SK-N-SH treated with all-trans-retinoic acid at 6 μM for 48 hours (cell line): Measurements from ENCODE around the gene SUGCT.
A peak's percentile ranks its signal among the peaks of the same experiment; 100 is the strongest.

ENCODE experiments used
- ATAC-seq: fragments of 200-7000 bp; cut with Tn5 transposase; 3 replicates; pipeline ENCODE4 v1.9.1; 2020; ENCODE audit warnings: mild to moderate bottlenecking, moderate library complexity
- ARNTL ChIP-seq: fragments of 450-650 bp; formaldehyde crosslinking; IDR thresholded peaks from 2 replicates; pipeline ENCODE4 v1.5.0; 2020; ENCODE audit warnings: low read depth, mild to moderate bottlenecking, moderate library complexity, borderline replicate concordance
- CREB5 ChIP-seq: fragments of 250-450 bp; sonication (Bioruptor Pico); IDR thresholded peaks from 2 replicates; pipeline ENCODE4 v1.5.1; 2020; ENCODE audit warnings: low read depth, mild to moderate bottlenecking, moderate library complexity
- CSDC2 ChIP-seq: fragments of 250-450 bp; sonication (Bioruptor Pico); IDR thresholded peaks from 2 replicates; pipeline ENCODE4 v1.5.0; 2020; ENCODE audit warnings: mild to moderate bottlenecking, moderate library complexity
- ESRRG ChIP-seq: fragments of 250-450 bp; sonication (Bioruptor Pico); IDR thresholded peaks from 2 replicates; pipeline ENCODE4 v1.6.1; 2021; ENCODE audit warnings: mild to moderate bottlenecking
- GLIS3 ChIP-seq: fragments of 250-450 bp; sonication (Bioruptor Pico); IDR thresholded peaks from 2 replicates; pipeline ENCODE4 v1.5.0; 2020; ENCODE audit warnings: mild to moderate bottlenecking, moderate library complexity
- ISL1 ChIP-seq: fragments of 250-450 bp; sonication (Bioruptor Pico); IDR thresholded peaks from 2 replicates; pipeline ENCODE4 v2.1.2; 2022; ENCODE audit warnings: mild to moderate bottlenecking, moderate library complexity
- OSR1 ChIP-seq: fragments of 250-450 bp; sonication (Bioruptor Pico); IDR thresholded peaks from 2 replicates; pipeline ENCODE4 v1.8.0; 2022; ENCODE audit warnings: moderate library complexity, mild to moderate bottlenecking, inconsistent platforms
- PPARA ChIP-seq: fragments of 250-450 bp; sonication (Bioruptor Pico); IDR thresholded peaks from 2 replicates; pipeline ENCODE4 v1.5.0; 2020; ENCODE audit warnings: mild to moderate bottlenecking, borderline replicate concordance
- RARB ChIP-seq: fragments of 250-450 bp; sonication (Bioruptor Pico); IDR thresholded peaks from 2 replicates; pipeline ENCODE4 v1.8.0; 2021; ENCODE audit warnings: mild to moderate bottlenecking, moderate library complexity
- SNAI2 ChIP-seq: fragments of 250-450 bp; sonication (Bioruptor Pico); IDR thresholded peaks from 2 replicates; pipeline ENCODE4 v1.5.0; 2020; ENCODE audit warnings: mild to moderate bottlenecking, moderate library complexity
- TCF4 ChIP-seq: fragments of 250-450 bp; sonication (Bioruptor Pico); IDR thresholded peaks from 2 replicates; pipeline ENCODE4 v1.8.0; 2021; ENCODE audit warnings: mild to moderate bottlenecking, moderate library complexity, borderline replicate concordance
- TOX ChIP-seq: fragments of 250-450 bp; sonication (Bioruptor Pico); IDR thresholded peaks from 2 replicates; pipeline ENCODE4 v1.8.0; 2021; ENCODE audit warnings: mild to moderate bottlenecking, moderate library complexity, borderline replicate concordance
- TSHZ2 ChIP-seq: fragments of 250-450 bp; sonication (Bioruptor Pico); IDR thresholded peaks from 2 replicates; pipeline ENCODE4 v1.5.0; 2020; ENCODE audit warnings: mild to moderate bottlenecking, moderate library complexity
- ZC3H10 ChIP-seq: fragments of 250-450 bp; sonication (Bioruptor Pico); IDR thresholded peaks from 2 replicates; pipeline ENCODE4 v1.5.1; 2021; ENCODE audit warnings: mild to moderate bottlenecking, moderate library complexity
- ZFP3 ChIP-seq: fragments of 250-450 bp; sonication (Bioruptor Pico); IDR thresholded peaks from 2 replicates; pipeline ENCODE4 v1.5.0; 2020; ENCODE audit warnings: mild to moderate bottlenecking, moderate library complexity
- ZFP30 ChIP-seq: fragments of 450-650 bp; formaldehyde crosslinking; IDR thresholded peaks from 2 replicates; pipeline ENCODE4 v1.5.0; 2022; ENCODE audit warnings: mild to moderate bottlenecking, moderate library complexity
- ZNF565 ChIP-seq: fragments of 450-650 bp; formaldehyde crosslinking; conservative IDR thresholded peaks from 2 replicates; pipeline ENCODE4 v1.5.0; 2020; ENCODE audit warnings: low read depth, mild to moderate bottlenecking, moderate library complexity
- ZNF70 ChIP-seq: fragments of 450-650 bp; formaldehyde crosslinking; IDR thresholded peaks from 2 replicates; pipeline ENCODE4 v1.5.0; 2020; ENCODE audit warnings: mild to moderate bottlenecking, moderate library complexity
- ZNF8 ChIP-seq: fragments of 450-650 bp; formaldehyde crosslinking; IDR thresholded peaks from 2 replicates; pipeline ENCODE4 v1.5.0; 2020; ENCODE audit warnings: mild to moderate bottlenecking, moderate library complexity
- TF ChIP-seq, protein P1 (sequence below): fragments of 250-450 bp; sonication (Bioruptor Pico); IDR thresholded peaks from 2 replicates; pipeline ENCODE4 v1.8.0; 2021; ENCODE audit warnings: low read depth, mild to moderate bottlenecking, moderate library complexity, borderline replicate concordance
- TF ChIP-seq, protein P2 (sequence below): fragments of 250-450 bp; sonication (Bioruptor Pico); IDR thresholded peaks from 2 replicates; pipeline ENCODE4 v1.8.0; 2020; ENCODE audit warnings: mild to moderate bottlenecking, moderate library complexity, borderline replicate concordance

Gene SUGCT

GRCh38 chr7:40746841-40747556, 612.2 kb downstream of the SUGCT start (continued):
- TF ChIP-seq TCF4 (no peak), ZNF565 (CRISPR knock-in tag) (no peak), PPARA (CRISPR knock-in tag) (no peak), RARB (CRISPR knock-in tag) (no peak), OSR1 (CRISPR knock-in tag) (no peak)
- TF ChIP-seq, protein P1, sequence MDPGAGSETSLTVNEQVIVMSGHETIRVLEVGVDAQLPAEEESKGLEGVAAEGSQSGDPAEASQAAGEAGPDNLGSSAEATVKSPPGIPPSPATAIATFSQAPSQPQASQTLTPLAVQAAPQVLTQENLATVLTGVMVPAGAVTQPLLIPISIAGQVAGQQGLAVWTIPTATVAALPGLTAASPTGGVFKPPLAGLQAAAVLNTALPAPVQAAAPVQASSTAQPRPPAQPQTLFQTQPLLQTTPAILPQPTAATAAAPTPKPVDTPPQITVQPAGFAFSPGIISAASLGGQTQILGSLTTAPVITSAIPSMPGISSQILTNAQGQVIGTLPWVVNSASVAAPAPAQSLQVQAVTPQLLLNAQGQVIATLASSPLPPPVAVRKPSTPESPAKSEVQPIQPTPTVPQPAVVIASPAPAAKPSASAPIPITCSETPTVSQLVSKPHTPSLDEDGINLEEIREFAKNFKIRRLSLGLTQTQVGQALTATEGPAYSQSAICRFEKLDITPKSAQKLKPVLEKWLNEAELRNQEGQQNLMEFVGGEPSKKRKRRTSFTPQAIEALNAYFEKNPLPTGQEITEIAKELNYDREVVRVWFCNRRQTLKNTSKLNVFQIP (CRISPR knock-in tag): no peak

- TF ChIP-seq ZNF70 (CRISPR knock-in tag) (no peak), ZNF8 (CRISPR knock-in tag) (no peak), CSDC2 (CRISPR knock-in tag) (no peak), ZFP3 (CRISPR knock-in tag) (no peak), TCF4 (no peak), PPARA (CRISPR knock-in tag) (no peak), OSR1 (CRISPR knock-in tag) (no peak), SNAI2 (no peak), ISL1 (CRISPR knock-in tag) (no peak), ZFP30 (CRISPR knock-in tag) (no peak)
- TF ChIP-seq, protein P1 (CRISPR knock-in tag): no peak
- no peak for ATAC-seq
These were observed 613.1 kb downstream of the SUGCT start for GRCh38 chr7:40747856-40748255.

DNA sequence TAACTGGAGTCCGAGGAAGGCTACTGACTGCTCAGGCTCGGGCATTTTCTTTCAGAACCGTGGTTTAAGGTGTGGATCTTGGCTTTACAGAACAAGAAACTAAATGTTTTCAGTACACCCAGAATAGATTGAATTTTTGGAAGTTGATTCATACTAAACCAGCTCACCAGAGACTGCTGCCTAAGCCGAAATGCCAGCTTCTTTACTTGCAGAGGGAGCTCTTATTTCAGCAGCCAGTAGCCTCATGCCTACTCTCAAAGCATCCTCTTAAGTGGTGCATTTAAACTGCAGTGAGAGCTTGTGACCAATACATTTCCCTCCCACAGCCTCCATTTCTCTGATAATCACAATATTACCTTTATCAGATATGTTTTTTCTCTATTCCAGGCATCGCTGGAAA, 615.1 kb downstream of the SUGCT start:
- TF ChIP-seq ISL1 (CRISPR knock-in tag): no peak
- TF ChIP-seq OSR1 (CRISPR knock-in tag): no peak
- TF ChIP-seq TSHZ2 (CRISPR knock-in tag): no peak
- no peak for TF ChIP-seq ARNTL (CRISPR knock-in tag)
- TF ChIP-seq, protein P1 (CRISPR knock-in tag): no peak
- TF ChIP-seq ZC3H10: no peak
- TF ChIP-seq ZNF565 (CRISPR knock-in tag): no peak
- no peak for TF ChIP-seq CREB5 (CRISPR knock-in tag)
- TF ChIP-seq TOX (CRISPR knock-in tag): no peak
- no peak for TF ChIP-seq ZFP30 (CRISPR knock-in tag)
- TF ChIP-seq GLIS3: no peak
- no peak for TF ChIP-seq CSDC2 (CRISPR knock-in tag)
- TF ChIP-seq, protein P2, sequence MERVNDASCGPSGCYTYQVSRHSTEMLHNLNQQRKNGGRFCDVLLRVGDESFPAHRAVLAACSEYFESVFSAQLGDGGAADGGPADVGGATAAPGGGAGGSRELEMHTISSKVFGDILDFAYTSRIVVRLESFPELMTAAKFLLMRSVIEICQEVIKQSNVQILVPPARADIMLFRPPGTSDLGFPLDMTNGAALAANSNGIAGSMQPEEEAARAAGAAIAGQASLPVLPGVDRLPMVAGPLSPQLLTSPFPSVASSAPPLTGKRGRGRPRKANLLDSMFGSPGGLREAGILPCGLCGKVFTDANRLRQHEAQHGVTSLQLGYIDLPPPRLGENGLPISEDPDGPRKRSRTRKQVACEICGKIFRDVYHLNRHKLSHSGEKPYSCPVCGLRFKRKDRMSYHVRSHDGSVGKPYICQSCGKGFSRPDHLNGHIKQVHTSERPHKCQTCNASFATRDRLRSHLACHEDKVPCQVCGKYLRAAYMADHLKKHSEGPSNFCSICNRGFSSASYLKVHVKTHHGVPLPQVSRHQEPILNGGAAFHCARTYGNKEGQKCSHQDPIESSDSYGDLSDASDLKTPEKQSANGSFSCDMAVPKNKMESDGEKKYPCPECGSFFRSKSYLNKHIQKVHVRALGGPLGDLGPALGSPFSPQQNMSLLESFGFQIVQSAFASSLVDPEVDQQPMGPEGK: no peak
- no peak for TF ChIP-seq ESRRG (CRISPR knock-in tag)
- TF ChIP-seq TCF4: no peak
- no peak for TF ChIP-seq RARB (CRISPR knock-in tag)
- TF ChIP-seq PPARA (CRISPR knock-in tag): no peak
- TF ChIP-seq SNAI2: no peak
- peak; percentile 90 for ATAC-seq
